H1 (cell line): ENCODE data around the gene BCL2L12. TPM values are rescaled to one million over a fixed set of nuclear protein-coding genes. Genes with fewer than 3 reads are reported as not detected.
A peak's percentile ranks its signal among the peaks of the same experiment; 100 is the strongest.

Experiments
- CTCF ChIA-PET: fragments of 300-600 bp; sonication (Branson Sonifier 250); formaldehyde crosslinking; loops from one replicate; lab custom pipeline; 2021; ENCODE audit not compliant: partially characterized antibody; lab: Charles Lee
- POLR2A ChIA-PET: fragments of 300-600 bp; sonication (Branson Sonifier 250); formaldehyde crosslinking; loops from one replicate; lab custom pipeline; 2021; ENCODE audit warnings: inconsistent platforms; ENCODE audit not compliant: partially characterized antibody; lab: Charles Lee
- DNase-seq, 2 experiments: peaks; one replicate each; pipeline versions ENCODE4 v3.0.0 to v3.0.0-alpha.2; 2010 to 2022; ENCODE audit warnings: low spot score in 2 of 2, low read depth in 1 of 2, mixed read lengths in 1 of 2
- FAIRE-seq: peaks from 2 replicates; lab custom pipeline; 2011; peaks lifted over from hg19 to GRCh38; lab: Jason Lieb, UNC
- H2AFZ ChIP-seq: 2 replicates; pipeline ENCODE4 v1.8.1; 2012; ENCODE audit warnings: low read length, inconsistent platforms
- H2AK5ac ChIP-seq: 2 replicates; pipeline ENCODE4 v1.6.1; 2013; ENCODE audit warnings: low read depth, low read length
- H2BK120ac ChIP-seq: replicated peaks from 2 replicates; pipeline ENCODE3; 2013; ENCODE audit warnings: low read depth, low read length, inconsistent platforms
- H2BK12ac ChIP-seq: 2 replicates; pipeline ENCODE4 v1.6.1; 2013; ENCODE audit warnings: low read depth, low read length
- H2BK15ac ChIP-seq: 2 replicates; pipeline ENCODE4 v1.6.1; 2013; ENCODE audit warnings: low read length
- H2BK20ac ChIP-seq: 2 replicates; pipeline ENCODE4 v1.6.1; 2013; ENCODE audit warnings: low read length
- H2BK5ac ChIP-seq: 2 replicates; pipeline ENCODE4 v1.6.1; 2013; ENCODE audit warnings: low read depth, low read length
- H3K14ac ChIP-seq: 2 replicates; pipeline ENCODE4 v1.6.1; 2013; ENCODE audit warnings: inconsistent platforms; ENCODE audit not compliant: insufficient read length
- H3K18ac ChIP-seq: 2 replicates; pipeline ENCODE4 v1.6.1; 2013; ENCODE audit warnings: low read length; ENCODE audit errors: extremely low read depth
- H3K23ac ChIP-seq: 2 replicates; pipeline ENCODE4 v1.6.1; 2013; ENCODE audit warnings: inconsistent platforms; ENCODE audit not compliant: insufficient read length
- H3K23me2 ChIP-seq: 2 replicates; pipeline ENCODE4 v1.6.1; 2013; ENCODE audit warnings: low read depth, low read length
- H3K27ac ChIP-seq: 2 replicates; pipeline ENCODE4 v1.6.1; 2011; ENCODE audit warnings: low read depth, low read length, inconsistent platforms
- H3K27me3 ChIP-seq, 4 experiments: replicated peaks in 1 of 4; 1 replicate in 1 of 4; 2 replicates in 3 of 4; pipeline versions ENCODE4 v1.6.1 to v1.8.1; 2011 to 2013; ENCODE audit warnings: low read length in 3 of 4, mild to moderate bottlenecking in 3 of 4, inconsistent platforms in 2 of 4, mixed read lengths in 2 of 4, moderate library complexity in 1 of 4; ENCODE audit not compliant: control insufficient read depth in 3 of 4, insufficient read depth in 3 of 4; ENCODE audit errors: extremely low read depth in 1 of 4
- H3K36me3 ChIP-seq, 4 experiments: 2 replicates each; pipeline versions ENCODE4 v1.6.1 to v1.8.1; 2011 to 2013; ENCODE audit warnings: mild to moderate bottlenecking in 4 of 4, low read length in 3 of 4, moderate library complexity in 2 of 4, control low read depth in 1 of 4, inconsistent platforms in 1 of 4; ENCODE audit not compliant: insufficient read depth in 4 of 4, control insufficient read depth in 2 of 4
- H3K4ac ChIP-seq: replicated peaks from 2 replicates; pipeline ENCODE3; 2013; ENCODE audit warnings: low read length, low read depth, mixed read lengths, inconsistent platforms; ENCODE audit not compliant: insufficient read length
- H3K4me1 ChIP-seq, 4 experiments: replicated peaks in 1 of 4; 1 replicate in 1 of 4; 2 replicates in 3 of 4; pipeline versions ENCODE4 v1.6.1 to v1.8.1; 2011 to 2013; ENCODE audit warnings: low read length in 3 of 4, inconsistent platforms in 2 of 4, mixed read lengths in 1 of 4; ENCODE audit not compliant: insufficient read depth in 4 of 4, control insufficient read depth in 3 of 4
- H3K4me2 ChIP-seq, 2 experiments: 2 replicates each; pipeline versions ENCODE4 v1.6.1 to v1.8.1; 2011 to 2013; ENCODE audit warnings: low read depth in 2 of 2, low read length in 2 of 2, control low read depth in 1 of 2, inconsistent platforms in 1 of 2, mild to moderate bottlenecking in 1 of 2; ENCODE audit not compliant: insufficient read depth in 1 of 2
- H3K4me3 ChIP-seq, 4 experiments: fragments of 200-600, 300-600 bp in 1 of 4; sonication (generic), shearing (Covaris generic), sonication (Bioruptor Twin) in 1 of 4; 2 replicates each; pipeline versions ENCODE4 v1.5.1 to v1.8.1; 2011 to 2016; ENCODE audit warnings: low read length in 4 of 4, low read depth in 3 of 4, control low read depth in 2 of 4, inconsistent platforms in 2 of 4, mild to moderate bottlenecking in 2 of 4, mixed read lengths in 1 of 4, moderate library complexity in 1 of 4; ENCODE audit not compliant: insufficient read depth in 2 of 4; ENCODE audit errors: extremely low read depth in 1 of 4
- H3K56ac ChIP-seq: replicated peaks from 2 replicates; pipeline ENCODE3; 2013; ENCODE audit warnings: low read depth, mild to moderate bottlenecking, mixed read lengths, low read length, inconsistent platforms; ENCODE audit not compliant: insufficient read length
- H3K79me1 ChIP-seq: 2 replicates; pipeline ENCODE4 v1.6.1; 2013; ENCODE audit warnings: low read depth, low read length, control low read depth
- H3K79me2 ChIP-seq, 2 experiments: 2 replicates each; pipeline versions ENCODE4 v1.6.1 to v1.8.1; 2012 to 2013; ENCODE audit warnings: low read length in 2 of 2, mild to moderate bottlenecking in 2 of 2, inconsistent platforms in 1 of 2; ENCODE audit not compliant: insufficient read depth in 2 of 2, control insufficient read depth in 1 of 2
- H3K9ac ChIP-seq, 4 experiments: replicated peaks in 1 of 4; 1 replicate in 1 of 4; 2 replicates in 3 of 4; pipeline versions ENCODE4 v1.6.1 to v1.8.1; 2011 to 2013; ENCODE audit warnings: low read depth in 3 of 4, low read length in 3 of 4, control low read depth in 2 of 4, mild to moderate bottlenecking in 2 of 4, moderate library complexity in 2 of 4, inconsistent platforms in 1 of 4; ENCODE audit errors: extremely low read depth in 1 of 4
- H3K9me3 ChIP-seq, 2 experiments: 2 replicates each; pipeline versions ENCODE4 v1.6.1 to v1.8.1; 2012 to 2013; ENCODE audit warnings: mild to moderate bottlenecking in 2 of 2, moderate library complexity in 2 of 2, control low read depth in 1 of 2, inconsistent platforms in 1 of 2, low read depth in 1 of 2, low read length in 1 of 2, mixed read lengths in 1 of 2; ENCODE audit not compliant: insufficient read depth in 2 of 2
- H4K20me1 ChIP-seq, 2 experiments: replicated peaks in 1 of 2; 2 replicates each; pipeline versions ENCODE3 to v1.8.1; 2011 to 2013; ENCODE audit warnings: inconsistent platforms in 2 of 2, low read length in 2 of 2, mild to moderate bottlenecking in 1 of 2; ENCODE audit not compliant: insufficient read depth in 2 of 2, control insufficient read depth in 1 of 2
- H4K5ac ChIP-seq: 2 replicates; pipeline ENCODE4 v1.6.1; 2013; ENCODE audit warnings: low read length, low read depth, mixed read lengths, inconsistent platforms; ENCODE audit not compliant: insufficient read length
- H4K8ac ChIP-seq: 2 replicates; pipeline ENCODE4 v1.8.0; 2013; ENCODE audit warnings: mild to moderate bottlenecking, moderate library complexity, low read length, inconsistent platforms; ENCODE audit not compliant: insufficient read depth; ENCODE audit errors: extremely low read depth
- H4K91ac ChIP-seq: replicated peaks from 2 replicates; pipeline ENCODE3; 2013; ENCODE audit warnings: low read length, mixed read lengths, inconsistent platforms; ENCODE audit not compliant: insufficient read length
- BCL11A ChIP-seq, 2 experiments: IDR thresholded peaks; one replicate each; pipeline ENCODE4 v1.6.1; 2011; ENCODE audit warnings: low read depth in 2 of 2, low read length in 2 of 2, mild to moderate bottlenecking in 2 of 2
- POLR2A ChIP-seq, 2 experiments: IDR thresholded peaks; 1 replicate in 1 of 2; 2 replicates in 1 of 2; pipeline ENCODE4 v1.6.1; 2011; ENCODE audit warnings: low read depth in 2 of 2, low read length in 2 of 2, mild to moderate bottlenecking in 2 of 2; ENCODE audit errors: control extremely low read depth in 1 of 2
- SAP30 ChIP-seq: fragments of 300-600 bp; sonication (generic); IDR thresholded peaks from 2 replicates; pipeline ENCODE4 v1.7.1; 2012; ENCODE audit warnings: low read length, moderate library complexity, mild to moderate bottlenecking, inconsistent platforms; ENCODE audit not compliant: insufficient read depth, insufficient replicate concordance
- TAF7 ChIP-seq: optimal IDR thresholded peaks from 2 replicates; pipeline ENCODE3; 2011; ENCODE audit warnings: low read depth, mild to moderate bottlenecking, inconsistent platforms, low read length, moderate library complexity, borderline replicate concordance
- TEAD4 ChIP-seq: IDR thresholded peaks from 2 replicates; pipeline ENCODE4 v1.6.1; 2012; ENCODE audit warnings: low read depth, low read length, inconsistent platforms, mixed read lengths
- ZNF274 ChIP-seq: IDR thresholded peaks from 2 replicates; pipeline ENCODE4 v1.7.0; 2012; ENCODE audit warnings: low read length, borderline replicate concordance; ENCODE audit errors: extremely low read depth
- WGBS, 2 experiments: shearing (Covaris generic) in 1 of 2; methylation state at CpG; one replicate each; pipeline versions ENCODE4 v1.1.6 to v1.1.7; 2013 to 2015; ENCODE audit warnings: low lambda C conversion rate in 2 of 2, mixed read lengths in 2 of 2, inconsistent platforms in 1 of 2, low coverage in 1 of 2, missing lambda C conversion rate in 1 of 2; ENCODE audit not compliant: insufficient replicate concordance in 2 of 2, insufficient coverage in 1 of 2, insufficient read length in 1 of 2; ENCODE audit errors: extremely low coverage in 1 of 2, missing lambda C conversion rate in 1 of 2; 5-methylcytosine and 5-hydroxymethylcytosine counted together
- polyA plus RNA-seq, 7 experiments: library from polyadenylated mRNA; depleted of rRNA in 3 of 7; stranded (reverse) in 5 of 7; unstranded in 2 of 7; fragments of >200 nt in 5 of 7; fragments of 200-250 nt in 2 of 7; gene quantifications; 1 replicate in 5 of 7; 2 replicates in 1 of 7; 4 replicates in 1 of 7; pipeline versions ENCODE4 v1.2.1 to v1.2.3, GENCODE V29; 2011 to 2013; ENCODE audit warnings: missing spikeins in 2 of 7, mixed read lengths in 2 of 7
- total RNA-seq: library from RNA; stranded (reverse); fragmentation: NEBNext Ultra II Directional; extraction: Animal tissue kit (Norgen Biotek cat#: 25700); gene quantifications from 2 replicates; pipeline ENCODE4 v1.2.1, GENCODE V29; 2021

The BCL2L12 gene
- total and polyA plus RNA-seq, 2 of the 8 experiments (the other 6 are each of a cell fraction or from before 2014, with no cell fraction given) = 126 to 209 TPM

DNA sequence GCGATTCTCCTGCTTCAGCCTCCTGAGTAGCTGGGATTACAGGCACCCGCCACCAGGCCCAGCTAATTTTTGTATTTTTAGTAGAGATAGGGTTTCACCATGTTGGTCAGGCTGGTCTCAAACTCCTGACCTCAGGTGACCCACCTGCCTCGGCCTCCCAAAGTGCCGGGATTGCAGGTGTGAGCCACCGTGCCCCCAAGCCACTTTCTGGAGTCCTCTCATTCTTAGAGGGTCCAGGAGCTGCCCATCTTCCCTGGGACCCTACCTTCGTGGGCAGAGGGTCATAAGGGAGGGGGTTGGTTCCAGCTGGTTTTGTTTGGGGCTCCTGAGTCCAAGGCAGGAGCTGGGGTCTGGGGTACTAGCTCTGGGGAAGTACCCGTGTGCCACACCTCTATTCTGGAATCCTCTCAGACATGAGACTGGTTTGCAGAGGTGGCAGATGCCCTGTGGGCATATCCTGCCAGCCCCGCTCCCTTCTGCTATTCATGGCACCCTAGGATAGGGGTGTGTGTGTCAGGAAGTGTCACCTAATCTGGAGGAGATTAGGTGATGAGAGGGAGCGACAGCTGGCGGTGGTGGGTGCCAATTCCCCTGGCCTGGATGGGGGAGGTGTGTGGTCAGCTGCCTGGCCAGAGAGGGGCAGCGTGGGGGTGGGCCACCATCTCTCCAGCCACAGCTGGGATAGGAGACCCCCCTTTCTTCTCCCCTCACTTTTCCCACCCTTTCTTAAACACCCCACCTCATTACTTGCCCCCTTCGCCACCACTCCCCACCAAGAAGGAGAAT is 13.4 kb downstream of the BCL2L12 start:
- no peak overlapping the region for H3K18ac ChIP-seq
- no peak overlapping the region for H2AFZ ChIP-seq
- H3K23ac ChIP-seq = no peak overlapping the region
- ChIA-PET POLR2A (interaction anchor here (0.6 to 14.5 kb wide), 17 partner anchors 11 to 208 kb away, joined by 3 to 275 read pairs (median 4); partner anchors contain the start of genes ADM5, BCL2L12, CPT1C and IRF3), CTCF (interaction anchor here (0.7 to 3.2 kb wide), 14 partner anchors 8 to 1507 kb away, joined by 3 to 23 read pairs (median 4); partner anchors contain the start of genes ADM5, BCL2L12, CPT1C and IRF3)
- H2BK5ac ChIP-seq = no peak overlapping the region
- H3K36me3 ChIP-seq = peaks cover 16 to 26% (median 21%) of the 10 kb centered on the region in 4 experiments
- H2BK20ac ChIP-seq = no peak overlapping the region
- H3K4ac ChIP-seq = no peak overlapping the region
- H3K79me2 ChIP-seq = peaks cover 17 to 50% of the 10 kb centered on the region in 2 experiments
- no peak overlapping the region for H2AK5ac ChIP-seq
- no peak overlapping the region for H2BK15ac ChIP-seq
- no peaks in the 10 kb centered on the region for H3K27me3 ChIP-seq
- DNase-seq = no peak
- TF ChIP-seq SAP30 = no peak
- TF ChIP-seq TAF7 = no peak
- no peak for TF ChIP-seq TEAD4
- TF ChIP-seq BCL11A (IDR thresholded peaks at IDR 0.05; ENCODE audit: low read depth in 2 of 2, low read length in 2 of 2) = no peak
- 0 out of 3 replicates have a peak, but pooled peaks of 1 of the 2 experiments have one; percentile 19 for TF ChIP-seq POLR2A (IDR thresholded peaks at IDR 0.05; ENCODE audit: control extremely low read depth in 1 of 2, low read depth in 2 of 2, low read length in 2 of 2)
- TF ChIP-seq ZNF274 = no peak
- H3K79me1 ChIP-seq = peaks cover 9% of the 10 kb centered on the region
- H3K14ac ChIP-seq = no peak overlapping the region
- no peak for FAIRE-seq
- 0 out of 2 replicates have a peak overlapping the region, but pooled peaks have one; percentile 45 for H4K8ac ChIP-seq
- H3K4me2 ChIP-seq = peak overlapping the region; percentile 58 to 60; a peak in 3 of 4 replicates
- H3K23me2 ChIP-seq = peaks cover 4% of the 10 kb centered on the region
- H3K4me3 ChIP-seq = peak overlapping the region in 1 of 4 experiments; percentile 45; a peak in 2 of 8 replicates
- peaks cover 24 to 37% of the 10 kb centered on the region in 2 experiments for H4K20me1 ChIP-seq
- H2BK12ac ChIP-seq = no peak overlapping the region
- WGBS, 2 experiments = 81% methylated on average over 12 of the region's 12 CpGs; no CpG with 5 or more reads in 1 of the 2 experiments
- H3K4me1 ChIP-seq = peaks cover 2 to 17% (median 11%) of the 10 kb centered on the region in 4 experiments
- H3K27ac ChIP-seq = no peak overlapping the region
- H4K91ac ChIP-seq = no peak overlapping the region
- H3K9me3 ChIP-seq = no peaks in the 10 kb centered on the region
- no peak overlapping the region for H3K9ac ChIP-seq
- H2BK120ac ChIP-seq = no peak overlapping the region
- no peak overlapping the region for H4K5ac ChIP-seq
- H3K56ac ChIP-seq = no peak overlapping the region
